Dedifferentiated amniotic fluid mesenchymal stem cell (primary cell): ENCODE results near the gene TSSC4.

ENCODE experiments used
- DNase-seq: peaks from one replicate; pipeline ENCODE4 v3.0.0-alpha.2; 2016; ENCODE audit errors: extremely low spot score

Gene TSSC4

DNA sequence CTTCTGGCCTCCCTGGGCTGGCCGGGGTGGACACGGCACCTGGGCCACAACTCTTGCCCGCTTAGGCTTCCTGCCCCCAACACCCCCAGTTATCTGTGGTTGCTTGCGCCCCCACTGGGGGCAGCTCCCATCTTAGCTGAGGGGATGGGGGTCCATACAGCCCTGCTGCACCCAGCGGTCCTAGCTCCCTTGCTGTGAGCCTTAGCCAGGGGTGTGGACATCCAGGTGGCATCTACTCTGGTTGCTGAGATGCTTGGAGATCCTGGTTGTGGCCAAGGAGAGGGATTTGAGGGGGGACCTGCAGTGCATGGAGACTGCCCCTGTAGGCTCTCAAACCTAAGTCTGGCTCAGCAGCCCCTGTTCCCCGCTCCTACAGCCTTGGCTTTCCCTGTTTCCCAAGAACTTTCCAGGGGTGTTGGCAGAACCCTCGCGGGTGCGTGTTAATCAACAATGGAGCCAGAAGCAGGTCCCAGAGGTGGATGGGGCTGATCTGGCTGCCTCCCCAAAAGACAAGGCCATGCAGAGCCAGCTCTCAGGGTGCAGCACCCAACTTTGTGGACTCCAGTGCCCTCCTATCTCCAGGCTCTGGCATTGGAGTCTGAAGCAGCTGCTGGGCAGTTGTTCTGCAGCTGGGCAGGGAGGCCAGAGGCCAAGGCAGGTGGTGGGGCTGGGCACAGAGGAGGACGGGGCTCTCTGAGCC lies 47.6 kb downstream of the TSSC4 start:
- DNase-seq: no peak

DNA sequence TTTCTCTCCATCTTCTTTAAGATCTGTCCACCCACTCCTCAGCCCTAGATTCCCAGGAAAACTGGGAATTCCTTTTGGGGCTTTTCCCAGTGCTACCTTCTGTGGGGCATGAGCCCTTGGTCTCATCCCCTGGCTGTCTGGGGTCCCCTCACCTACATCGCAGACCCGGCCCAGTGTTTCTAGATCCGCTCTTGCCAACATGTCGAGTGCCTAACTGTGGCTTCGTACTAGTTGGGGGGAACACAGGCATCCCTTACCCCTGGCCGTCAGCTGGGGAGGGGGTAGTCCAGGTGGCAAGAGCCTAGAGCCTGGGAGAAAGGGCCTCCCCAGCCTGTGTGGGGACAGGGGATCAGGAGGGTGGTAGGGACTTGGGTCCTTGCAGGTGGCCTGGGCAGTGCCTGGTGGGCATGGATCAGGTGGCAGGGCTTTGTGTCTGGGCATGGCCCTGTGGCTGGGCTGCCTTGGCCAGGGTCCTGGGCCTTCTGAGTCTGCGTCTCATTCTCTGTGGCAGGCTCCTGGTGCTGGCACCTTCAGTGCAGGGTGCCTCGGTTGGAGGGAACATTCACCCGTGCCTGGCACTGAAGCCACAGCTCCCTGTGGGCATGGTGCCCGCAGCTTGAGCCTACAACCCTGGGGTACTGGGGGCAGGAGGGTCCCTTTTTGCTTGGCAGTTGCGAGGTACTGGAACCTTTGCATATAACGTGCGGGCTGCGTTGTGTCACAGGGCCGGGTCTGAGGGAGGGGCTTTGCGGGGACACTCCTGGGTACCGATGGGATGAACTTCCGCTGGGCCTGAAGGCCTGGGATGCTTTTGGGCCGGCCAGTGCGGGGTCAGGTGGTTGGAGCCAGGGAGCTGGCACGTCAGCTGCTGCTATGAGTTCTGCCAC lies 48.4 kb downstream of the TSSC4 start:
- DNase-seq: no peak

DNA sequence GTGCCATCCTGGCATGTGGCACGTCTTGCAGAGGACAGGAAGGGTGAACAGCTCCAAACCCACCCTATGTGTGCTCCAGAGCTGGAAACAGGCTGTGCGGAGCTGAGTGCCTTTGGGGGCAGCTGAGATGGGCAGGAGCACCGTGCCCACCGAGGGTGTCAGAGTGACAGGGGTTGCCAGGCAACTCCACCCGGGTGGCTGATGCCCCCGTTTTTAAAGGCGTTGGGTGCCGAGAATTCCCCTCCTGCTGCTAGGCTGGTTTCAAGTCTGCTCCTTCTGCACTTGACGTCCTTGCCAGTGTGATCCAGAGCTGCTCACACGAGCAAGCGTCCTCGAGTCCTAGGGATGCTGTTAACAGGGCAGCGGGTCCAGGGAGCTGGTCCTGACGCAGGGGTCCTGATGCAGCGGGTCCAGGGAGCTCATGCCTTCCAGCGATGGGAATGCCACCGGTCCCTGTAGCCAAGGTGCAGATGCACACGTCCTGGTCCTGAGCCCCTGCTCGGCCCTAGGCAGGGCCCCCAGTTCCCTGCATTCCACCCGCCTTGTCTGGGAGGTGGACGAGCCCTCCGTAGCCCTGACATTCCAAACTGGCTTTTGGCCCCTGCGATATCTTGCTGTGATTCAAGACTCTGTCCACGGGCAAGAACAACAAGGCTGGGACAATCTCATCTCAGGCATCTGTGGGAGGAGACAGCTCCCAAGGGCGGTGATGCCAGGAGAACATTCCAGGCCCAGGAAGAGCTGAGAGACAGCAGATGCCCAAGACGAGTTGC lies 49.2 kb downstream of the TSSC4 start:
- DNase-seq: no peak

DNA sequence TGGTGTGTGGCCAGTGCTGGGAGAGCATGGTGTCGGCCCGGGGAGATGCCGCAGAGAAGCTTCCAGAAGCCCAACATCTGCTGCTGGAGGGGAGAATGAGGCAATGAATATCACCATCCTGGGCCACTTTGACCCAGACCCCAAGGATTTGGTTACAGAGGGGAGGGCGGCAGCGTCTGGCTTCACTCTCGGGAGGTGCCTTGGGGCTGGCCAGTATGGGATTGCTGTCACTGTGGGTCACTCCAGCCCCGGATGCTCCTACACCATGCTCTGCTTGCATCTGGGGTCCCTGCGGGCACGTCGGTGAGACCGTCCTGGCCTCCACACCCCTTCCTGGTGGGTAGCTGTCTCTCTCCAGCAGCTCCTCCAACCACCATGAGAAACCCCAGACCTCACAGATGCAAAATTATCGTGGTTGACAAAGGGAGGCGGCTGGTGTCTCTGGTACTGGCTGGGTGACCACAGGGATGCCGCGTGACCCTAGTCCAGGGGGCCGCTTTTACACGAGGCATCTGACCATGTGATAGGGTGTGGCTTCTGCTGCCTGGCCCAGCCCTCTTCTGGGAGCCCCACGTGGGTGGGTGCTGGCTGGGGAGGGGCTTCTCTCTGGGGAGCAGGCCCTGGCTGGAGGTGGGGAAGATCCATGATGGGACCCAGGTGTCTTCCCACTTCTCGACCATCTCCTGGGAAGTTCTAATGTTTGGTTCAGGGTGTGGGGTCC lies 49.9 kb downstream of the TSSC4 start:
- DNase-seq: no peak

DNA sequence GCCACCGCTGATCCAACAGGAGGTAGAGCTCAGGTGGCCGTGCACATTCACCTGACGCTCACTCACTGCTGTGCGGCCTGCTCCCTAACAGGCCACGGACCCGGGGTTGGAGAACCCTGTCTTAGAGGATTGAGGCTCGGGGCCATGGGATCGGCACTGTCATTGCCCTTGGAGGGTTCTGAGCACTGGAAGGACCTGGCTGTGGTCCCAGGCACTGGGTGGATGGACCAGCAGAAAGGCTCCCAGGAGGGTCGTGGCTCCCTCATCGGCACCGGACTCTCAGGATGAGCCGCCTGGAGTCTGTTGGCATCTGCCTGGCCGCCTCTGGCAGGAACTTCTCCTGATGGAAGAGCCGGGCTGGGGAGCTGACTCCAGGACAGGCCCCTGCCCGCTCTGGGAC lies 50.8 kb downstream of the TSSC4 start:
- DNase-seq: no peak

DNA sequence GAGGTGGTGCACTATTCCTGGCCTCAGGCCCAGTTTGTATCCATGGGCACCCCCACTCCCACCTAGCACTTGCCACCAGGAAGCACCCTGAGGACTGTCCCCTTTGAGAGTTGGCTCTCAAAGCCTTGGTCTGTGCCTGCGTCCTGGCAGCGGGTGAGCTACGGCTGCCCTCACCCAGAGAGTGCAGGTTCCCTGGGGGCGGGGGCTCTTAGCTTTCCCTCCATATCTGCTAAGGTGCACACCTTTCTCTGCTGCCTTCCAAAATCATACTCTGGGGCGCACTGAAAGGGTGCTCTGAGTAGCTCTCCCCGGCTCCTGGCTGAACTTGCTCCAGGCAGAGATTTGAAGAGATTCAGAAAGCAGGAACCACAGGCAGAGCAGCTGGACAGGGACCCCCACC lies 51.4 kb downstream of the TSSC4 start:
- DNase-seq: no peak

DNA sequence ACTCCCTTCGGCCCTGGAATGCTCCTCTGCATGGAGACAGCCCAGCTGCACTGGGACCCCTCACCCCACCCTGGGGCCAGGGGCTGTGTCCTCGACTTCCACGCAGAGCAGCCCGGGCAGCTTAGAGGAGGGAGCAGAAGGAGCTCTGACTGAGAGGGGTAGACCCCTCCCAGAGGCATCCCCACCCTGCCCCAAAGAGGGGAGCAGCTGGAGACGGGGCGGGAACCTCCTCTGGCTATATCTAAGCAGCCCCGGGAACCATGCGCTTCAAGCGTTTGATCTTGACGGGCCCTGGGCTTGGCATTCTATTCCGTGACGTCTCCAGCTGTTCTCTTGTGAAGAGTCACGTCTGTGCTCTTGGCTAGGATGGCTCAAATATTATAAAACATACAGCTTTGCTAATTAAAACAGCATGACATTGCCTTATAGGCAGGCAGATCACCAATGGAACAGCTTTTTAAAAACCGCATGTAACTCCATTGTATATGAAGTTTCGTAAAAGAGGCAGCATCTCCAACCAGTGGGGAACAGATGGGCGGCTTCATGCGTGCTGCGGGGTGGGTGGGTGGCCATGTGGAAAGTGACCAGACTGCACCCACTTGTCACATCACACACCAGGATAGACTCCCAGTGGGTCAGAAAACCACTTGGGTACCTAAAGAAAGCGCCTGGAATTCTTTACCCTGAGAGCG lies 51.9 kb downstream of the TSSC4 start:
- DNase-seq: no peak

DNA sequence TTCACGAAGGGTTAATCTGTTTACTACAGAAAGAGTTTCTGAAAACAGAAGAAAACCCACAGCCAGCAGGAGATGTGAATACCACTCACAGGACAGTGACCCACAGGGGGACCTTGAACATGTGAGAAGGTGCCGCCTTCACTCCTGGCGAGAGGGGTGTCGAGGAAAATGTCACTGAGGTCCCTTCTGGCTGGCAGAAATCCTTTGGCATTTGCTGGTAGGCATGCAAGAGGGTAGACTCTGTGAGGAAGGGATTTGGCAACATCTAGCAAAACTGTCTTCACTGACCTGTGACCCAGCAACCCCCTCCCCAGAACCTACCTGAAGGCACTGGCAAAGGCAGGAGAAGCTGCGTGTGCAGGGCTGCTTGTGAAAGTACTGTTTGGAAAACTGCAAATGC lies 52.9 kb downstream of the TSSC4 start:
- no peak for DNase-seq
